Upper lobe of left lung (tissue), 6 donors: ENCODE data around the gene MARCO. TPM values are rescaled to one million over a fixed set of nuclear protein-coding genes. Genes with fewer than 3 reads are reported as not detected.

Source experiments
- ATAC-seq, 2 donors: fragments of 200-7000 bp; cut with Tn5 transposase; one replicate each; pipeline ENCODE4 v1.9.1; 2022; ENCODE audit warnings: mild to moderate bottlenecking in 2 of 2, moderate library complexity in 2 of 2; ENCODE audit not compliant: low FRiP score in 2 of 2
- DNase-seq, 2 donors: peaks; one replicate each; pipeline ENCODE4 v3.0.0-alpha.2; 2019 to 2020
- H3K27ac ChIP-seq, 4 donors: fragments of 200-600 bp; sonication (generic); one replicate each; pipeline ENCODE4 v1.5.1; 2016 to 2019
- H3K27me3 ChIP-seq, 4 donors: fragments of 200-600 bp; sonication (generic); one replicate each; pipeline ENCODE4 v1.5.1; 2017 to 2019
- H3K36me3 ChIP-seq, 4 donors: fragments of 200-600 bp; sonication (generic); one replicate each; pipeline ENCODE4 v1.5.1; 2016 to 2019
- H3K4me1 ChIP-seq, 4 donors: fragments of 200-600 bp; sonication (generic); one replicate each; pipeline ENCODE4 v1.5.1; 2018 to 2019
- H3K4me3 ChIP-seq, 4 donors: fragments of 200-600 bp; sonication (generic); one replicate each; pipeline ENCODE4 v1.5.1; 2017 to 2019; ENCODE audit warnings: mild to moderate bottlenecking in 2 of 4, moderate library complexity in 1 of 4
- H3K9me3 ChIP-seq, 4 donors: fragments of 200-600 bp; sonication (generic); one replicate each; pipeline ENCODE4 v1.5.1; 2018 to 2019
- EP300 ChIP-seq, 4 donors: sonication (generic); formaldehyde crosslinking; IDR thresholded peaks; one replicate each; pipeline ENCODE4 v1.5.1; 2017; ENCODE audit warnings: antibody characterized with exemption in 4 of 4, control low read depth in 2 of 4
- POLR2A ChIP-seq, 4 donors: fragments of 450-650 bp; IDR thresholded peaks; one replicate each; pipeline ENCODE4 v1.5.1; 2016 to 2017; ENCODE audit warnings: antibody characterized with exemption in 4 of 4, mild to moderate bottlenecking in 2 of 4
- POLR2AphosphoS5 ChIP-seq, 2 donors: sonication (generic); formaldehyde crosslinking; IDR thresholded peaks; one replicate each; pipeline ENCODE4 v1.5.1; 2017; ENCODE audit warnings: antibody characterized with exemption in 2 of 2
- WGBS, 2 donors: methylation state at CpG; one replicate each; pipeline ENCODE4 v1.1.5; 2017 to 2018; 5-methylcytosine and 5-hydroxymethylcytosine counted together
- total RNA-seq, 6 donors: library from RNA; depleted of rRNA in 4 of 6; stranded (reverse); fragments of >200 nt in 4 of 6; gene quantifications; one replicate each; pipeline versions ENCODE4 v1.1.0 to v1.2.1, GENCODE V29; 2016 to 2021
- TF ChIP-seq, protein P1 (sequence below), 6 experiments: fragments of 450-650 bp in 4 of 6; fragments of 200-600 bp in 2 of 6; sonication (generic) in 2 of 6; IDR thresholded peaks; one replicate each; pipeline ENCODE4 v1.5.1; 2016 to 2019; ENCODE audit warnings: antibody characterized with exemption in 6 of 6
- donor health status: DM: no; HTN: no; CAD: no; lungs with moderate emphysema.
- donor health status: DM: no; HTN: yes; CAD: no; lungs with severe emphysema.

Gene MARCO, protein sequence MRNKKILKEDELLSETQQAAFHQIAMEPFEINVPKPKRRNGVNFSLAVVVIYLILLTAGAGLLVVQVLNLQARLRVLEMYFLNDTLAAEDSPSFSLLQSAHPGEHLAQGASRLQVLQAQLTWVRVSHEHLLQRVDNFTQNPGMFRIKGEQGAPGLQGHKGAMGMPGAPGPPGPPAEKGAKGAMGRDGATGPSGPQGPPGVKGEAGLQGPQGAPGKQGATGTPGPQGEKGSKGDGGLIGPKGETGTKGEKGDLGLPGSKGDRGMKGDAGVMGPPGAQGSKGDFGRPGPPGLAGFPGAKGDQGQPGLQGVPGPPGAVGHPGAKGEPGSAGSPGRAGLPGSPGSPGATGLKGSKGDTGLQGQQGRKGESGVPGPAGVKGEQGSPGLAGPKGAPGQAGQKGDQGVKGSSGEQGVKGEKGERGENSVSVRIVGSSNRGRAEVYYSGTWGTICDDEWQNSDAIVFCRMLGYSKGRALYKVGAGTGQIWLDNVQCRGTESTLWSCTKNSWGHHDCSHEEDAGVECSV
- total RNA-seq: 100 to 1,000 TPM; 148 to 499 (median 316) TPM

DNA sequence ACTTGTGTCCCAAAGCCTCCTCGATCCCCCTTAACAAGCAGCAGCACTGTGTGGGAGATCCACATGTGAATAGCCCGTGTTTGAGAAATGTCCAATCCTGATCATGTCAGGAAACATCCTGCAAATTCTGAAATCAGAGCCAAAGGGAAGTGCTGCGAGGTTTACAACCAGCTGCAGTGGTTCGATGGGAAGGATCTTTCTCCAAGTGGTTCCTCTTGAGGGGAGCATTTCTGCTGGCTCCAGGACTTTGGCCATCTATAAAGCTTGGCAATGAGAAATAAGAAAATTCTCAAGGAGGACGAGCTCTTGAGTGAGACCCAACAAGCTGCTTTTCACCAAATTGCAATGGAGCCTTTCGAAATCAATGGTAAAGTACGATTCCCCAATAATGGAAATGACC lies at the start of gene MARCO:
Gene MARCO, plus strand, starts transcription at position 164 of the 400 bp plus-strand sequence. Its CDS starts 107 bp downstream, at position 271.
- ATAC-seq (peak in 1 of 2 donors; percentile 26), DNase-seq (no peak)
- no peaks in the 10 kb centered on the region for H3K9me3 ChIP-seq
- H3K27ac ChIP-seq: peak within 1 kb of the TSS in 1 of 4 donors; percentile 41
- TF ChIP-seq, protein P1, sequence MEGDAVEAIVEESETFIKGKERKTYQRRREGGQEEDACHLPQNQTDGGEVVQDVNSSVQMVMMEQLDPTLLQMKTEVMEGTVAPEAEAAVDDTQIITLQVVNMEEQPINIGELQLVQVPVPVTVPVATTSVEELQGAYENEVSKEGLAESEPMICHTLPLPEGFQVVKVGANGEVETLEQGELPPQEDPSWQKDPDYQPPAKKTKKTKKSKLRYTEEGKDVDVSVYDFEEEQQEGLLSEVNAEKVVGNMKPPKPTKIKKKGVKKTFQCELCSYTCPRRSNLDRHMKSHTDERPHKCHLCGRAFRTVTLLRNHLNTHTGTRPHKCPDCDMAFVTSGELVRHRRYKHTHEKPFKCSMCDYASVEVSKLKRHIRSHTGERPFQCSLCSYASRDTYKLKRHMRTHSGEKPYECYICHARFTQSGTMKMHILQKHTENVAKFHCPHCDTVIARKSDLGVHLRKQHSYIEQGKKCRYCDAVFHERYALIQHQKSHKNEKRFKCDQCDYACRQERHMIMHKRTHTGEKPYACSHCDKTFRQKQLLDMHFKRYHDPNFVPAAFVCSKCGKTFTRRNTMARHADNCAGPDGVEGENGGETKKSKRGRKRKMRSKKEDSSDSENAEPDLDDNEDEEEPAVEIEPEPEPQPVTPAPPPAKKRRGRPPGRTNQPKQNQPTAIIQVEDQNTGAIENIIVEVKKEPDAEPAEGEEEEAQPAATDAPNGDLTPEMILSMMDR (IDR thresholded peaks at IDR 0.05): no peak
- TF ChIP-seq POLR2A (IDR thresholded peaks at IDR 0.05) (peak in 1 of 4 donors; percentile 54), POLR2AphosphoS5 (IDR thresholded peaks at IDR 0.05) (peak in 1 of 2 donors; percentile 11)
- H3K4me1 ChIP-seq: peaks cover 0 to 13% (median 3%) of the 10 kb centered on the region in 4 donors
- no peaks in the 10 kb centered on the region for H3K27me3 ChIP-seq
- no peaks in the 10 kb centered on the region for H3K36me3 ChIP-seq
- peak within 1 kb of the TSS in 1 of 4 donors; percentile 24 for H3K4me3 ChIP-seq
- 69 to 72% methylated on average over 7 of the region's 7 CpGs for WGBS, 2 donors

DNA sequence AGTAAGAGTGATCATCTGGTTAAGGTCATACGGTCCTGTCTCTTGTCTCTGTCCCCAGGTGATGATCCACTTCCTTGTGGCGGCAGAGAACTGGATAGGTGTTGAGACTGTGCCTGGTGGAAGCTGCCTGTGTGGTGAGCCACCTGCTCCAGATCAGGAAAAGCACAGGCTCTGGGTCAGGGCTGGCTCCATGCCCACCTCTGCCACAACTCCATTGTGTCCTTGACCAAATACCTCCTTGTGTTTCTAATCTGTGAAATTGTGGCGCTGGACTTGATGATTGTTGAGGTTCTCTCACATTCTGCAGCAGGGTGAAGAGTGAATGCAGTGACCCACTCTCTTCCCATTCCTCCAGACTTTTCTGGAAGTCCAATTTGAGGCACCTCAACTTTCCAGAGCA lies 48.9 kb upstream of the MARCO start:
- Histone ChIP-seq H3K27ac (no peak overlapping the region), H3K36me3 (no peaks in the 10 kb centered on the region), H3K27me3 (no peaks in the 10 kb centered on the region), H3K4me3 (no peak overlapping the region), H3K9me3 (peaks cover 6 to 17% (median 12%) of the 10 kb centered on the region in 4 donors), H3K4me1 (no peaks in the 10 kb centered on the region)
- ATAC-seq: no peak
- 84 to 100% methylated on average over 3 of the region's 3 CpGs for WGBS, 2 donors
- TF ChIP-seq POLR2AphosphoS5 (IDR thresholded peaks at IDR 0.05) (no peak), POLR2A (IDR thresholded peaks at IDR 0.05) (no peak), EP300 (IDR thresholded peaks at IDR 0.05) (no peak)
- TF ChIP-seq, protein P1 (IDR thresholded peaks at IDR 0.05): no peak
- DNase-seq: no peak

DNA sequence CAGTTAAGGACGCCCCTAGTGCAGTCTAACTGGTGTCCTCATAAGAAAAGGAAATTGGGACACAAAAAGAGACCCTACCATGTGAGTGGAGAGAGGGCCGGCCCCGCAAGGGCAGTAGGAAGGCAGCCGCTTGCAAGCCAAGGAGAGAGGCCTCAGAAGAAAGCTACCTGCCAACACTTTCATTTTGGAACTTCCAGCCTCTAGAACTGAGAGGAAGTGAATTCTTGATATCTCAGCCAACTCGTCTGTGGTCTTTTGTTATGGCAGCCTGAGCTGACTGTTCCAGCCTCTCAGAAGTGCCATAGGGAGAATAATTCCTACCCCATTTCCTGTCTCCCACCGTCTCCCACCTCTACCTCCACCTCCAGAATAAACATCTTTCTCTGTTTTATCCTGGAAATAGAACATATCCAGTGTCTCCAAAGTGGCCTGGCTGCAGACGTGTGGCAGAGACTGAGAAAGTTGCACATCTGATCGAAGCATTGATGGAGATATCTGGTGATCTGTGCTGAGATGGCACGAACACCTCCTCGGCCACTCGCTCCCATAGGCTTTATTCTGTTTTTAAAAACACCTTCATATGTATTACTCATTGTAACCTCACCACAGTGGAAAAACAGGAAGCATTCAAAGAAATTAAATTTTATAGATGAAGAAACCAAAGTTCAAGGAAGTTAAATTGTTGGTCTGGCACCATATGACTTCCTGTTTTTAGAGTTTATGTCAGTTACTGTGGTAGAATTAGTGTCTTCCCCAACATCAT lies 39.5 kb upstream of the MARCO start:
- Histone ChIP-seq H3K27ac (no peak overlapping the region), H3K4me3 (no peak overlapping the region), H3K27me3 (no peaks in the 10 kb centered on the region), H3K9me3 (no peaks in the 10 kb centered on the region), H3K4me1 (peaks cover 0 to 6% (median 2%) of the 10 kb centered on the region in 4 donors), H3K36me3 (no peaks in the 10 kb centered on the region)
- ATAC-seq (peak in 1 of 2 donors; percentile 80), DNase-seq (no peak)
- 53 to 55% methylated on average over 11 of the region's 11 CpGs for WGBS, 2 donors
- TF ChIP-seq POLR2A (IDR thresholded peaks at IDR 0.05) (no peak), EP300 (IDR thresholded peaks at IDR 0.05) (no peak), POLR2AphosphoS5 (IDR thresholded peaks at IDR 0.05) (no peak)
- TF ChIP-seq, protein P1 (IDR thresholded peaks at IDR 0.05): no peak

DNA sequence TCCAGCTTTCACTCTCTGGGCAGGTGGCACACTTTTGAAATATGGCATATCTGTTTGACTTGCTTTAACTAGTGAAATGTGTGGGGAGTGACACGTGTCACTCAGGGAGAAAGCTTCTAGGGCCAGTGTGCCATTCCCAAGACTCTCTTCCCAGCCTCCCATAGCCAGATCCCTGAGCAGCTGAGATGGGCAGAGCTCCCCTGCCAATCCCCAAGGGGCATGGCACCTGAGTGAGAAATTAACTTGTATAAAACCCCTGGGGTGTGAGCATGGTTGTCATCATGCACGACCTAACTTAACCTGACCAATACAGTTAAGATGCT lies 39.0 kb upstream of the MARCO start:
- DNase-seq (no peak), ATAC-seq (no peak)
- Histone ChIP-seq H3K27ac (no peak overlapping the region), H3K27me3 (no peaks in the 10 kb centered on the region), H3K36me3 (no peaks in the 10 kb centered on the region), H3K4me3 (no peak overlapping the region), H3K4me1 (peaks cover 0 to 6% (median 2%) of the 10 kb centered on the region in 4 donors), H3K9me3 (no peaks in the 10 kb centered on the region)
- WGBS, 2 donors: 55 to 59% methylated on average over 2 of the region's 2 CpGs
- no peak for TF ChIP-seq POLR2AphosphoS5 (IDR thresholded peaks at IDR 0.05)
- no peak for TF ChIP-seq POLR2A (IDR thresholded peaks at IDR 0.05)
- no peak for TF ChIP-seq EP300 (IDR thresholded peaks at IDR 0.05)
- TF ChIP-seq, protein P1 (IDR thresholded peaks at IDR 0.05): no peak
